H9 (cell line): Measurements from ENCODE around the gene SYT7. TPM values are rescaled to one million over a fixed set of nuclear protein-coding genes. Genes with fewer than 3 reads are reported as not detected.

Source experiments
- DNase-seq: peaks from one replicate; pipeline ENCODE4 v3.0.0-alpha.2; 2017
- H2AFZ ChIP-seq: one replicate; pipeline ENCODE4 v1.6.1; 2013; ENCODE audit warnings: mild to moderate bottlenecking, low read length, control low read depth, moderate library complexity
- H2AK5ac ChIP-seq: 2 replicates; pipeline ENCODE4 v1.6.1; 2013; ENCODE audit warnings: low read length, control low read depth, mixed read lengths; ENCODE audit not compliant: insufficient read length
- H2BK120ac ChIP-seq: one replicate; pipeline ENCODE4 v1.6.1; 2013; ENCODE audit warnings: low read depth, mild to moderate bottlenecking, low read length, control low read depth, inconsistent platforms; ENCODE audit not compliant: poor library complexity, severe bottlenecking
- H2BK12ac ChIP-seq: 2 replicates; pipeline ENCODE4 v1.6.1; 2013; ENCODE audit warnings: low read length, control low read depth, mixed read lengths, low read depth; ENCODE audit not compliant: insufficient read length
- H2BK15ac ChIP-seq: 2 replicates; pipeline ENCODE4 v1.6.1; 2013; ENCODE audit warnings: low read depth, low read length, control low read depth
- H2BK20ac ChIP-seq: one replicate; pipeline ENCODE4 v1.6.1; 2013; ENCODE audit warnings: low read depth, mild to moderate bottlenecking, low read length, control low read depth, inconsistent platforms; ENCODE audit not compliant: poor library complexity, severe bottlenecking
- H2BK5ac ChIP-seq: 2 replicates; pipeline ENCODE4 v1.6.1; 2013; ENCODE audit warnings: low read length, control low read depth, mixed read lengths; ENCODE audit not compliant: insufficient read length
- H3K14ac ChIP-seq: 2 replicates; pipeline ENCODE4 v1.6.1; 2013; ENCODE audit warnings: low read length, control low read depth; ENCODE audit not compliant: insufficient read depth
- H3K18ac ChIP-seq: 2 replicates; pipeline ENCODE4 v1.6.1; 2013; ENCODE audit warnings: low read depth, mild to moderate bottlenecking, mixed read lengths, low read length, control low read depth; ENCODE audit not compliant: insufficient read length
- H3K23ac ChIP-seq: 2 replicates; pipeline ENCODE4 v1.6.1; 2013; ENCODE audit warnings: low read length, control low read depth, mixed read lengths, low read depth; ENCODE audit not compliant: insufficient read length
- H3K23me2 ChIP-seq: 2 replicates; pipeline ENCODE4 v1.6.1; 2013; ENCODE audit warnings: low read depth, mild to moderate bottlenecking, mixed read lengths, low read length, control low read depth; ENCODE audit not compliant: insufficient read length, poor library complexity, severe bottlenecking
- H3K27ac ChIP-seq: 2 replicates; pipeline ENCODE4 v1.5.1; 2013; ENCODE audit warnings: low read length, control low read depth, mixed read lengths, low read depth; ENCODE audit not compliant: insufficient read length
- H3K27me3 ChIP-seq: 2 replicates; pipeline ENCODE4 v1.6.1; 2013; ENCODE audit warnings: low read length, control low read depth, inconsistent platforms; ENCODE audit not compliant: insufficient read depth
- H3K4ac ChIP-seq: 2 replicates; pipeline ENCODE4 v1.6.1; 2013; ENCODE audit warnings: low read depth, mild to moderate bottlenecking, control low read depth, inconsistent platforms, low read length, moderate library complexity
- H3K4me1 ChIP-seq: 2 replicates; pipeline ENCODE4 v1.6.1; 2013; ENCODE audit warnings: low read length, control low read depth, inconsistent platforms; ENCODE audit not compliant: insufficient read depth
- H3K4me2 ChIP-seq: 2 replicates; pipeline ENCODE4 v1.6.1; 2013; ENCODE audit warnings: low read length, control low read depth, mixed read lengths; ENCODE audit not compliant: insufficient read length, insufficient read depth
- H3K56ac ChIP-seq: 2 replicates; pipeline ENCODE4 v1.6.1; 2013; ENCODE audit warnings: low read depth, mild to moderate bottlenecking, mixed read lengths, low read length, control low read depth; ENCODE audit not compliant: insufficient read length
- H3K79me1 ChIP-seq: 2 replicates; pipeline ENCODE4 v1.6.1; 2013; ENCODE audit warnings: low read depth, mild to moderate bottlenecking, moderate library complexity, low read length, control low read depth, inconsistent platforms; ENCODE audit not compliant: insufficient read depth, poor library complexity, severe bottlenecking
- H3K79me2 ChIP-seq: 2 replicates; pipeline ENCODE4 v1.6.1; 2013; ENCODE audit warnings: low read length, control low read depth, inconsistent platforms; ENCODE audit not compliant: insufficient read depth
- H3K9ac ChIP-seq: 2 replicates; pipeline ENCODE4 v1.6.1; 2013; ENCODE audit warnings: low read length, control low read depth, mixed read lengths; ENCODE audit not compliant: insufficient read length; ENCODE audit errors: extremely low read depth
- H3K9me3 ChIP-seq: one replicate; pipeline ENCODE4 v1.6.1; 2013; ENCODE audit warnings: low read depth, low read length, inconsistent platforms; ENCODE audit not compliant: control insufficient read depth
- H3T11ph ChIP-seq: one replicate; pipeline ENCODE4 v1.6.1; 2013; ENCODE audit warnings: mild to moderate bottlenecking, low read length, control low read depth, inconsistent platforms
- H4K20me1 ChIP-seq: one replicate; pipeline ENCODE4 v1.6.1; 2013; ENCODE audit not compliant: control insufficient read depth, insufficient read length, insufficient read depth
- H4K5ac ChIP-seq: 2 replicates; pipeline ENCODE4 v1.6.1; 2013; ENCODE audit warnings: low read depth, mild to moderate bottlenecking, mixed read lengths, low read length, control low read depth; ENCODE audit not compliant: insufficient read length
- H4K8ac ChIP-seq: replicated peaks from 2 replicates; pipeline ENCODE4 v1.6.1; 2013; ENCODE audit warnings: low read length, control low read depth, mixed read lengths, low read depth; ENCODE audit not compliant: insufficient read length
- H4K91ac ChIP-seq: 2 replicates; pipeline ENCODE4 v1.6.1; 2013; ENCODE audit warnings: low read depth, mild to moderate bottlenecking, moderate library complexity, mixed read lengths, low read length, control low read depth; ENCODE audit not compliant: insufficient read length
- H3K27ac Mint-ChIP-seq, 3 experiments: 2 replicates in 2 of 3; 3 replicates in 1 of 3; pipeline ENCODE4 v1.8.0; 2020 to 2021; ENCODE audit warnings: mixed read lengths in 3 of 3, mild to moderate bottlenecking in 1 of 3, moderate library complexity in 1 of 3
- H3K27me3 Mint-ChIP-seq: 2 replicates; pipeline ENCODE4 v1.8.0; 2021; ENCODE audit warnings: low read depth, mild to moderate bottlenecking, moderate library complexity, mixed read lengths
- H3K36me3 Mint-ChIP-seq, 3 experiments: 2 replicates in 2 of 3; 3 replicates in 1 of 3; pipeline ENCODE4 v1.8.0; 2020 to 2021; ENCODE audit warnings: low read depth in 3 of 3, mixed read lengths in 3 of 3; ENCODE audit not compliant: insufficient read depth in 1 of 3
- H3K4me1 Mint-ChIP-seq, 2 experiments: 2 replicates each; pipeline ENCODE4 v1.8.0; 2020; ENCODE audit warnings: mixed read lengths in 2 of 2
- H3K4me3 Mint-ChIP-seq, 2 experiments: 2 replicates in 1 of 2; 3 replicates in 1 of 2; pipeline ENCODE4 v1.8.0; 2020 to 2021; ENCODE audit warnings: mild to moderate bottlenecking in 2 of 2, mixed read lengths in 2 of 2, moderate library complexity in 1 of 2
- H3K9me3 Mint-ChIP-seq, 2 experiments: 2 replicates in 1 of 2; 3 replicates in 1 of 2; pipeline ENCODE4 v1.8.0; 2020; ENCODE audit warnings: mild to moderate bottlenecking in 2 of 2, mixed read lengths in 2 of 2, moderate library complexity in 1 of 2
- WGBS: extraction: QIAGEN DNeasy Blood & Tissue Kit; methylation state at CpG from one replicate; pipeline ENCODE4 v1.1.7; 2013; ENCODE audit warnings: missing lambda C conversion rate, low lambda C conversion rate, mixed read lengths; ENCODE audit not compliant: insufficient read length; ENCODE audit errors: extremely low coverage; 5-methylcytosine and 5-hydroxymethylcytosine counted together
- total RNA-seq: library from RNA; stranded (reverse); gene quantifications from 2 replicates; pipeline ENCODE4 v1.2.1, GENCODE V29; 2021
- TF ChIP-seq, protein P1 (sequence below): fragments of 200-600 bp; sonication (generic); conservative IDR thresholded peaks from 3 replicates; pipeline ENCODE4 v1.8.0; 2021; ENCODE audit warnings: antibody characterized with exemption, mild to moderate bottlenecking

Gene SYT7
- total RNA-seq, 1 experiment from 2014 or later: 8.8 TPM

- H3K27ac Mint-ChIP-seq: no peak overlapping the region
- H3K79me2 ChIP-seq: no peaks in the 10 kb centered on the region
These were observed 41.9 kb downstream of the SYT7 start for GRCh38 chr11:61539006-61539405.

More at GRCh38 chr11:61539006-61539405, 41.9 kb downstream of the SYT7 start:
- Mint-ChIP-seq H3K4me1 (peaks cover 35 to 46% of the 10 kb centered on the region in 2 experiments), H3K27me3 (peaks cover 6% of the 10 kb centered on the region), H3K4me3 (no peak overlapping the region; a peak in 1 of 5 replicates), H3K9me3 (no peaks in the 10 kb centered on the region), H3K36me3 (peaks cover 0 to 4% (median 0%) of the 10 kb centered on the region in 3 experiments; a peak in 1 of 7 replicates)
- Histone ChIP-seq H2BK15ac (no peak overlapping the region), H2BK5ac (no peak overlapping the region), H3K23me2 (peaks cover 3% of the 10 kb centered on the region), H3K9me3 (no peaks in the 10 kb centered on the region), H3K4ac (no peak overlapping the region), H4K91ac (no peak overlapping the region), H4K5ac (no peak overlapping the region), H4K8ac (no peak overlapping the region), H2AK5ac (no peak overlapping the region), H3K23ac (no peak overlapping the region), H3T11ph (no peak overlapping the region), H2BK120ac (no peak overlapping the region), H2BK12ac (no peak overlapping the region), H3K56ac (no peak overlapping the region), H2AFZ (no peak overlapping the region), H4K20me1 (no peaks in the 10 kb centered on the region), H3K79me1 (no peaks in the 10 kb centered on the region), H3K18ac (no peak overlapping the region), H3K9ac (no peak overlapping the region), H3K27ac (no peak overlapping the region), H3K14ac (no peak overlapping the region), H3K4me1 (peaks cover 9% of the 10 kb centered on the region), H2BK20ac (no peak overlapping the region), H3K27me3 (no peaks in the 10 kb centered on the region), H3K4me2 (no peak overlapping the region)
- TF ChIP-seq, protein P1, sequence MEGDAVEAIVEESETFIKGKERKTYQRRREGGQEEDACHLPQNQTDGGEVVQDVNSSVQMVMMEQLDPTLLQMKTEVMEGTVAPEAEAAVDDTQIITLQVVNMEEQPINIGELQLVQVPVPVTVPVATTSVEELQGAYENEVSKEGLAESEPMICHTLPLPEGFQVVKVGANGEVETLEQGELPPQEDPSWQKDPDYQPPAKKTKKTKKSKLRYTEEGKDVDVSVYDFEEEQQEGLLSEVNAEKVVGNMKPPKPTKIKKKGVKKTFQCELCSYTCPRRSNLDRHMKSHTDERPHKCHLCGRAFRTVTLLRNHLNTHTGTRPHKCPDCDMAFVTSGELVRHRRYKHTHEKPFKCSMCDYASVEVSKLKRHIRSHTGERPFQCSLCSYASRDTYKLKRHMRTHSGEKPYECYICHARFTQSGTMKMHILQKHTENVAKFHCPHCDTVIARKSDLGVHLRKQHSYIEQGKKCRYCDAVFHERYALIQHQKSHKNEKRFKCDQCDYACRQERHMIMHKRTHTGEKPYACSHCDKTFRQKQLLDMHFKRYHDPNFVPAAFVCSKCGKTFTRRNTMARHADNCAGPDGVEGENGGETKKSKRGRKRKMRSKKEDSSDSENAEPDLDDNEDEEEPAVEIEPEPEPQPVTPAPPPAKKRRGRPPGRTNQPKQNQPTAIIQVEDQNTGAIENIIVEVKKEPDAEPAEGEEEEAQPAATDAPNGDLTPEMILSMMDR: no peak
- no peak for DNase-seq
- WGBS: no CpG with 5 or more reads among the region's 11 CpGs
